ENCODE data around the gene CUX1. TPM values are rescaled to one million over a fixed set of nuclear protein-coding genes. Genes with fewer than 3 reads are reported as not detected.

CUX1 gene
- total and polyA plus RNA-seq, 4 donors: 40.5 to 138 (median 69.1) TPM

DNA sequence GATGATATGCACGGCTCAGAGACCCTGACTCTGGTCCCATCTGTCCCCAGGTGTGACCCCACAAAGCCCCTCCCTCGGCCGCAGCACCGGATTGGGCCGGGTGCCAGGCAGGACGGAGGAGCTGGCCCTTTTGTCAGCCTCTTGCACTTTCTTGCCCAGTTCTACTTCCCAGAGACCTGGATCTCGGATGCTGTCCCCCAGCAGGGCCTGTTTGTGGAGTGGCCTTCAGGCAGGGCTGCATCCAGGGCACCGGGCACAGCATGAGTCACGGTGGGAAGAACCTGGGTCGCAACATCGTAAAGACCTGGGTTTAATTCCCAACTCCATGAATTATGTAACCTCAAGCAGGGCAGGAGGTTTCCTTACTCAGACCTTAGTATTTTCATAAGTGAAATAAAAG is 310.9 kb downstream of the CUX1 start:
- Histone ChIP-seq H3K4me1 (ENCODE audit: control insufficient read depth in 5 of 5, insufficient read depth in 5 of 5, low read length in 5 of 5) (peaks cover 0 to 7% (median 0%) of the 10 kb centered on the region in 5 donors), H3K36me3 (ENCODE audit: control insufficient read depth in 4 of 4, insufficient read depth in 4 of 4, low read length in 4 of 4) (peaks cover 0 to 4% (median 2%) of the 10 kb centered on the region in 4 donors), H3K9ac (ENCODE audit: insufficient read depth in 1 of 2, low read length in 2 of 2) (no peak overlapping the region), H3K4me3 (no peak overlapping the region), H3K9me3 (ENCODE audit: control insufficient read depth in 4 of 4, insufficient read depth in 3 of 4, low read length in 3 of 4) (no peaks in the 10 kb centered on the region), H3K27me3 (ENCODE audit: control insufficient read depth in 3 of 3, insufficient read depth in 3 of 3, low read length in 2 of 3) (no peaks in the 10 kb centered on the region), H3K27ac (ENCODE audit: low read depth in 1 of 2, low read length in 1 of 2) (no peak overlapping the region)
- WGBS, 2 donors: 92 to 98% methylated on average over 11 of the region's 11 CpGs
- DNase-seq (no peak), ATAC-seq (ENCODE audit: insufficient read depth, low FRiP score) (no peak)
- TF ChIP-seq, protein P1, sequence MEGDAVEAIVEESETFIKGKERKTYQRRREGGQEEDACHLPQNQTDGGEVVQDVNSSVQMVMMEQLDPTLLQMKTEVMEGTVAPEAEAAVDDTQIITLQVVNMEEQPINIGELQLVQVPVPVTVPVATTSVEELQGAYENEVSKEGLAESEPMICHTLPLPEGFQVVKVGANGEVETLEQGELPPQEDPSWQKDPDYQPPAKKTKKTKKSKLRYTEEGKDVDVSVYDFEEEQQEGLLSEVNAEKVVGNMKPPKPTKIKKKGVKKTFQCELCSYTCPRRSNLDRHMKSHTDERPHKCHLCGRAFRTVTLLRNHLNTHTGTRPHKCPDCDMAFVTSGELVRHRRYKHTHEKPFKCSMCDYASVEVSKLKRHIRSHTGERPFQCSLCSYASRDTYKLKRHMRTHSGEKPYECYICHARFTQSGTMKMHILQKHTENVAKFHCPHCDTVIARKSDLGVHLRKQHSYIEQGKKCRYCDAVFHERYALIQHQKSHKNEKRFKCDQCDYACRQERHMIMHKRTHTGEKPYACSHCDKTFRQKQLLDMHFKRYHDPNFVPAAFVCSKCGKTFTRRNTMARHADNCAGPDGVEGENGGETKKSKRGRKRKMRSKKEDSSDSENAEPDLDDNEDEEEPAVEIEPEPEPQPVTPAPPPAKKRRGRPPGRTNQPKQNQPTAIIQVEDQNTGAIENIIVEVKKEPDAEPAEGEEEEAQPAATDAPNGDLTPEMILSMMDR (IDR thresholded peaks at IDR 0.05; ENCODE audit: control extremely low read depth, extremely low read depth): no peak

DNA sequence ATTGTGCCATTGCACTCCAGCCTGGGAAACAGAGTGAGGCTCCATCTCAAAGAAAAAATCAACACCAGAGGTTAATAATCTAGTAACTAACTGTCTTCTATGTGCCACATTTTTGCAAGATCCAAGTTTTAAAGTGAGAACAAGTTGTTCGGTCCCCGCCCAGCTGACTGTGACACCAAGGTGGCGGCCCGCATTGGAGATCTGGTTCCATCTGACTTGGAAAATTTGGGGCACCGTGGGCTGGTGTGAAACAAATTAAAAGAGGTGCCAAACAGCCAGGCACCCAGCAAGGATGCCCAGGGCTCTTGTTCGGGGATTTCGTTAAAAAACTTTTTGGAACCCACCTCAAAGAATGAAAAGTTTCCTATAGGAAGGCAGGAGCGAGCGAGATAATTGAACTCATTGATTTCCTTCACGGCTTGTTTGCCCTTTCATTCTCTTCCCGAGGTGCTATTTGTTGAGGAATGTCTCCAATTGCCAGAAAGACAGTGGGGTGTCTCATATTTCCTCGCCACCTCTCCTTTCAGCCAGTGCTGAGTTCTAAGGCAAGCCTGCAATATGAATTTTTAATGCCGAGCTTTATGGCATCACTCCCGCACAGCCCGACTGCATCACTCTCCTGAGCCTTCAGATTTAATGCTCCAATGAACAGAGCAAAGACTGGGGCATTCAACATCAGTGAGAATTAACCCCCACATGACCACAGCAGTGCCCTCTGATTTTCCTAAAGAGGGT is 312.4 kb downstream of the CUX1 start:
- H3K27me3 ChIP-seq (ENCODE audit: control insufficient read depth in 3 of 3, insufficient read depth in 3 of 3, low read length in 2 of 3): no peaks in the 10 kb centered on the region
- WGBS, 2 donors: 88 to 92% methylated on average over 15 of the region's 15 CpGs
- ATAC-seq (ENCODE audit: insufficient read depth, low FRiP score): no peak
- no peak overlapping the region for H3K27ac ChIP-seq (ENCODE audit: low read depth in 1 of 2, low read length in 1 of 2)
- H3K4me1 ChIP-seq (ENCODE audit: control insufficient read depth in 5 of 5, insufficient read depth in 5 of 5, low read length in 5 of 5): peaks cover 0 to 6% (median 0%) of the 10 kb centered on the region in 5 donors
- no peak for DNase-seq
- H3K36me3 ChIP-seq (ENCODE audit: control insufficient read depth in 4 of 4, insufficient read depth in 4 of 4, low read length in 4 of 4): peaks cover 0 to 4% (median 2%) of the 10 kb centered on the region in 4 donors
- H3K9ac ChIP-seq (ENCODE audit: insufficient read depth in 1 of 2, low read length in 2 of 2): no peak overlapping the region
- TF ChIP-seq, protein P1 (IDR thresholded peaks at IDR 0.05; ENCODE audit: control extremely low read depth, extremely low read depth): no peak
- no peak overlapping the region for H3K4me3 ChIP-seq
- no peaks in the 10 kb centered on the region for H3K9me3 ChIP-seq (ENCODE audit: control insufficient read depth in 4 of 4, insufficient read depth in 3 of 4, low read length in 3 of 4)

DNA sequence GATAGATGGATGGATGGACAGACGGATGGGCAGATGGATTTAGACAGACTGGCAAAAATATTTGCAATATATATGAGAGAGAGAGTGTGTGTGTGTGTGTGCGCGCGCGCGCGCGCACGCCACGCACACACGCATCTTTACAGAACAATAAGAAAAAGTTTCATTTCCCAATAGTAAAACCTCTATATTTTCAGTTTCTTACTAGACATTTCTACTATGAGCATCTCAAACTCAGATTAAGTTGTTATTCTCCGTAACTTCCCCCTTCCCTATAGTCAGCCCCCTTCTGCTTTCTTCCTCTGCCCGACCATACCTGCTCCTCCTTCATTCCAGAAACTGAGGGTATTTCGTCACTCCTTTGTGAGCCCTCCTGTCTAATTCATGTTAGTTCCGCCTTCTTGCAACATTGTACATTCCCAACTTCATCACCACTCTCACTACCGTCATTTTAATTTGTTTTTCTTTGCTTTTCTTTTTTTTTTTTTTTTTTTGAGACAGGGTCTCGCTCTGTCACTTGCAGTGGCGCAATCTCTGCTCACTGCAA is 314.9 kb downstream of the CUX1 start:
- no peak overlapping the region for H3K4me3 ChIP-seq
- H3K27ac ChIP-seq (ENCODE audit: low read depth in 1 of 2, low read length in 1 of 2): no peak overlapping the region
- no peak for ATAC-seq (ENCODE audit: insufficient read depth, low FRiP score)
- no peak for DNase-seq
- no peak overlapping the region for H3K9ac ChIP-seq (ENCODE audit: insufficient read depth in 1 of 2, low read length in 2 of 2)
- no peaks in the 10 kb centered on the region for H3K9me3 ChIP-seq (ENCODE audit: control insufficient read depth in 4 of 4, insufficient read depth in 3 of 4, low read length in 3 of 4)
- TF ChIP-seq, protein P1 (IDR thresholded peaks at IDR 0.05; ENCODE audit: control extremely low read depth, extremely low read depth): no peak
- H3K36me3 ChIP-seq (ENCODE audit: control insufficient read depth in 4 of 4, insufficient read depth in 4 of 4, low read length in 4 of 4): peaks cover 0 to 4% (median 2%) of the 10 kb centered on the region in 4 donors
- 66 to 86% methylated on average over 18 of the region's 18 CpGs for WGBS, 2 donors
- H3K4me1 ChIP-seq (ENCODE audit: control insufficient read depth in 5 of 5, insufficient read depth in 5 of 5, low read length in 5 of 5): no peaks in the 10 kb centered on the region
- H3K27me3 ChIP-seq (ENCODE audit: control insufficient read depth in 3 of 3, insufficient read depth in 3 of 3, low read length in 2 of 3): no peaks in the 10 kb centered on the region
